ENCODE measurements around the gene WNK3.

- TF ChIP-seq, protein P1, sequence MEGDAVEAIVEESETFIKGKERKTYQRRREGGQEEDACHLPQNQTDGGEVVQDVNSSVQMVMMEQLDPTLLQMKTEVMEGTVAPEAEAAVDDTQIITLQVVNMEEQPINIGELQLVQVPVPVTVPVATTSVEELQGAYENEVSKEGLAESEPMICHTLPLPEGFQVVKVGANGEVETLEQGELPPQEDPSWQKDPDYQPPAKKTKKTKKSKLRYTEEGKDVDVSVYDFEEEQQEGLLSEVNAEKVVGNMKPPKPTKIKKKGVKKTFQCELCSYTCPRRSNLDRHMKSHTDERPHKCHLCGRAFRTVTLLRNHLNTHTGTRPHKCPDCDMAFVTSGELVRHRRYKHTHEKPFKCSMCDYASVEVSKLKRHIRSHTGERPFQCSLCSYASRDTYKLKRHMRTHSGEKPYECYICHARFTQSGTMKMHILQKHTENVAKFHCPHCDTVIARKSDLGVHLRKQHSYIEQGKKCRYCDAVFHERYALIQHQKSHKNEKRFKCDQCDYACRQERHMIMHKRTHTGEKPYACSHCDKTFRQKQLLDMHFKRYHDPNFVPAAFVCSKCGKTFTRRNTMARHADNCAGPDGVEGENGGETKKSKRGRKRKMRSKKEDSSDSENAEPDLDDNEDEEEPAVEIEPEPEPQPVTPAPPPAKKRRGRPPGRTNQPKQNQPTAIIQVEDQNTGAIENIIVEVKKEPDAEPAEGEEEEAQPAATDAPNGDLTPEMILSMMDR (IDR thresholded peaks at IDR 0.05) = no peak
- TF ChIP-seq EZH2 (IDR thresholded peaks at IDR 0.05; ENCODE audit: borderline replicate concordance, insufficient read depth, low read depth, low read length, poor library complexity, severe bottlenecking) = no peak
Measured at GRCh38 chrX:54306379-54306778, 51.5 kb downstream of the WNK3 start.
